ENCODE results near the gene DOCK2.
A peak's percentile ranks its signal among the peaks of the same experiment; 100 is the strongest.

DOCK2 gene

DNA sequence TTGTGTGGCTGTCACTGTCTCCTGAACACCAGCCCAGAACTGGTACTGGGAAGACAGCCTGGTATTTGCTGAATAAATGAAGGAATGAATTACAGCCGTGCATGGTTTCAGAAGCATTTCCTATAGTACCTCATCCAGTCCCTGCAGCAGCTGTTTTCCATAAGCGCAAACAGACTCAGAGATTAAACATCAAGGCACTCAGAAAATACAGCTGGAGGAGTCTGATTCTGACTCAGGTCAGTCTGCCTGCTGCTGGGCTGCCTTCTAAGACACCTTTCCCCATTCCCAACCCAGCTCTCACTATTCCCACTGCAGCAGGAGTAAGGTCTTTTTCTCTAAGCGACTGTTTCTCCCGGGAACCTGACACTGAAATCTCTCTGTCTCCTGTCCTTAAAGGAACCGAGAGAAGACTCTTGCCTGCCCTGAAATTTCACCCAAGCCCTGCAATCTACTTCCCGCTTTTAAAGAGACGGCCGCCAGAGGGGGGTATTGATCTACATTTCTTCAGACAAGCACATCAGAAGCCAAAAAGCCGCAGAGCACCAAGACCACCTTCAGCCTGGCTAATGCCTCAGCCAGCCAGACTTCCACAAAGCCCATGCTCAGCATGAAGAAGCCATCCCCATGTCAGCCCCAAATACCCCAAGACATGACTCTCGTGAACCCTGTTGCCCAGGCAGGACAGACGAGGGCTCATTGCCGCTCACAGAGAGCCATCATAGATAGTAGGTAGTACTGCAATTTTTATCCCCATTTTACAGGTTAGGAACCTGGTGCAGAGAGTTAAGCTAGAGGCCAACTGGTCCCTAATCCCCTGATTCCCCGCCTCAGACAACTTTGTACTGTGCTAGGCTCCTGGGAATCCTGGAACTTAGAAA lies 463.2 kb downstream of the DOCK2 start:
- no peaks in the 10 kb centered on the region for H3K79me2 ChIP-seq (ENCODE audit: insufficient read depth, low read length)
- peaks cover 4% of the 10 kb centered on the region for H3K4me1 ChIP-seq (ENCODE audit: insufficient read depth, low read length)
- H3K9ac ChIP-seq (ENCODE audit: low read depth, low read length), result no peak overlapping the region
- peaks cover 4% of the 10 kb centered on the region for H3K9me3 ChIP-seq (ENCODE audit: insufficient read depth, low read length, severe bottlenecking)
- no peaks in the 10 kb centered on the region for H3K36me3 ChIP-seq (ENCODE audit: insufficient read depth, low read length)
- TF ChIP-seq EZH2 (IDR thresholded peaks at IDR 0.05; ENCODE audit: borderline replicate concordance, low read depth, low read length, severe bottlenecking), result no peak
- TF ChIP-seq CTCF (IDR thresholded peaks at IDR 0.05; ENCODE audit: borderline replicate concordance, extremely low read depth, low read length, poor library complexity, severe bottlenecking), result peak; percentile 83
- H3K27ac ChIP-seq (ENCODE audit: low read length), result no peak overlapping the region; the same call in 1 of the 2 replicates
- H4K20me1 ChIP-seq (ENCODE audit: insufficient read depth, low read length), result no peaks in the 10 kb centered on the region
- H2AFZ ChIP-seq (ENCODE audit: low read depth, low read length), result peak overlapping the region; percentile 21; the same call in 1 of the 2 replicates
- no peak overlapping the region for H3K4me2 ChIP-seq (ENCODE audit: insufficient read depth, low read length)
- DNase-seq (peak; percentile 85), ATAC-seq (ENCODE audit: insufficient read depth, low read depth) (peak; percentile 89)
- H3K4me3 ChIP-seq (ENCODE audit: low read depth in 1 of 2, low read length in 2 of 2), result no peak overlapping the region
- H3K27me3 ChIP-seq (ENCODE audit: insufficient read depth, low read length, poor library complexity), result no peaks in the 10 kb centered on the region

DNA sequence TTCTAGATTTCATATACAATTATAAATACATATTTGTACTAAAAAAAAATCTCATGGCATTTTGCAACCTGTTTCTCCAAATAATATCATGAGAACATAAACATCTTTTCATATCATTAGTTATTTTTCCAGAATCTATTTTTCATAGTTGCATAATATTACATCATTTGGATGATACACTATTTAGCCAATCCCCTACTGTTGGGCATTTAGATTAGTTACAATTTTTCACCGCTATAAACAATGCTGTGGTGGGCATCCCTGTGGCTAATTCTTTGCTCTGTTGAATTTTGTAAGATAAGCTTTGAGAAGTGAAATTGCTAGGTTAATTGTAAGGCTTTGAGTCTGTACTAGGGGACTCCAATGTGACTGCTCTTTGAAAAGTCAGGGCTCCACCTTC lies 466.4 kb downstream of the DOCK2 start:
- Histone ChIP-seq H3K27ac (ENCODE audit: low read length) (no peak overlapping the region), H3K79me2 (ENCODE audit: insufficient read depth, low read length) (no peaks in the 10 kb centered on the region), H2AFZ (ENCODE audit: low read depth, low read length) (no peak overlapping the region), H3K9me3 (ENCODE audit: insufficient read depth, low read length, severe bottlenecking) (peaks cover 4% of the 10 kb centered on the region), H3K27me3 (ENCODE audit: insufficient read depth, low read length, poor library complexity) (no peaks in the 10 kb centered on the region), H4K20me1 (ENCODE audit: insufficient read depth, low read length) (no peaks in the 10 kb centered on the region), H3K4me3 (ENCODE audit: low read depth in 1 of 2, low read length in 2 of 2) (no peak overlapping the region), H3K36me3 (ENCODE audit: insufficient read depth, low read length) (no peaks in the 10 kb centered on the region), H3K9ac (ENCODE audit: low read depth, low read length) (no peak overlapping the region), H3K4me1 (ENCODE audit: insufficient read depth, low read length) (peaks cover 4% of the 10 kb centered on the region), H3K4me2 (ENCODE audit: insufficient read depth, low read length) (no peak overlapping the region)
- no peak for DNase-seq
- ATAC-seq (ENCODE audit: insufficient read depth, low read depth), result no peak
- no peak for TF ChIP-seq CTCF (IDR thresholded peaks at IDR 0.05; ENCODE audit: borderline replicate concordance, extremely low read depth, low read length, poor library complexity, severe bottlenecking)
- no peak for TF ChIP-seq EZH2 (IDR thresholded peaks at IDR 0.05; ENCODE audit: borderline replicate concordance, low read depth, low read length, severe bottlenecking)

GRCh38 chr5:170104299-170104698 lies 467.2 kb downstream of the DOCK2 start:
- Histone ChIP-seq H3K9ac (ENCODE audit: low read depth, low read length) (no peak overlapping the region), H3K9me3 (ENCODE audit: insufficient read depth, low read length, severe bottlenecking) (peaks cover under 1% of the 10 kb centered on the region), H2AFZ (ENCODE audit: low read depth, low read length) (no peak overlapping the region), H3K4me3 (ENCODE audit: low read depth in 1 of 2, low read length in 2 of 2) (no peak overlapping the region), H3K27me3 (ENCODE audit: insufficient read depth, low read length, poor library complexity) (no peaks in the 10 kb centered on the region), H3K36me3 (ENCODE audit: insufficient read depth, low read length) (no peaks in the 10 kb centered on the region), H3K27ac (ENCODE audit: low read length) (no peak overlapping the region), H3K79me2 (ENCODE audit: insufficient read depth, low read length) (no peaks in the 10 kb centered on the region), H4K20me1 (ENCODE audit: insufficient read depth, low read length) (no peaks in the 10 kb centered on the region), H3K4me1 (ENCODE audit: insufficient read depth, low read length) (peaks cover 4% of the 10 kb centered on the region), H3K4me2 (ENCODE audit: insufficient read depth, low read length) (no peak overlapping the region)
- no peak for ATAC-seq (ENCODE audit: insufficient read depth, low read depth)
- TF ChIP-seq EZH2 (IDR thresholded peaks at IDR 0.05; ENCODE audit: borderline replicate concordance, low read depth, low read length, severe bottlenecking) (no peak), CTCF (IDR thresholded peaks at IDR 0.05; ENCODE audit: borderline replicate concordance, extremely low read depth, low read length, poor library complexity, severe bottlenecking) (no peak)
- DNase-seq, result no peak
